Activated CD4-positive, alpha-beta T cell treated with anti-CD3 and anti-CD28 coated beads for 24 hours (primary cell): ENCODE data around the gene ASH1L.
"Not testable (repeated sequence)": the region's sequence is repeated elsewhere in the genome, so short reads cannot be mapped to it uniquely, and the experiment has no call there.

Experiments used
- DNase-seq, 2 donors: peaks; one replicate each; pipeline ENCODE4 v3.0.0-alpha.2; 2020; ENCODE audit warnings: low read depth in 2 of 2

Gene ASH1L

GRCh38 chr1:155488419-155488818 lies 74.2 kb downstream of the ASH1L start:
- DNase-seq = not testable (repeated sequence)

GRCh38 chr1:155487541-155487940 lies 75.1 kb downstream of the ASH1L start:
- no peak for DNase-seq

GRCh38 chr1:155486952-155487351 lies 75.7 kb downstream of the ASH1L start:
- not testable (repeated sequence) for DNase-seq

GRCh38 chr1:155485945-155486344 lies 76.7 kb downstream of the ASH1L start:
- no peak for DNase-seq

- no peak for DNase-seq
Measured at GRCh38 chr1:155485222-155485621, 77.4 kb downstream of the ASH1L start.

- DNase-seq = no peak
Measured at GRCh38 chr1:155481741-155482241, 80.8 kb downstream of the ASH1L start.

- DNase-seq = no peak
Measured at GRCh38 chr1:155479205-155479604, 83.4 kb downstream of the ASH1L start.

GRCh38 chr1:155478270-155478852 lies 84.2 kb downstream of the ASH1L start:
- no peak for DNase-seq

GRCh38 chr1:155474146-155474545 lies 88.5 kb downstream of the ASH1L start:
- DNase-seq = no peak

GRCh38 chr1:155473151-155473821 lies 89.3 kb downstream of the ASH1L start:
- no peak for DNase-seq

GRCh38 chr1:155472491-155473083 lies 90.0 kb downstream of the ASH1L start:
- no peak for DNase-seq

GRCh38 chr1:155471891-155472290 lies 90.7 kb downstream of the ASH1L start:
- no peak for DNase-seq

- DNase-seq = no peak
Measured at GRCh38 chr1:155471026-155471425, 91.6 kb downstream of the ASH1L start.

- no peak for DNase-seq
Measured at GRCh38 chr1:155466996-155467395, 95.6 kb downstream of the ASH1L start.

- no peak for DNase-seq
Measured at GRCh38 chr1:155466617-155466972, 96.0 kb downstream of the ASH1L start.

- no peak for DNase-seq
Measured at GRCh38 chr1:155463865-155464650, 98.5 kb downstream of the ASH1L start.

- no peak for DNase-seq
Measured at GRCh38 chr1:155458111-155458510, 104.5 kb downstream of the ASH1L start.

- no peak for DNase-seq
Measured at GRCh38 chr1:155457266-155457665, 105.3 kb downstream of the ASH1L start.

GRCh38 chr1:155455588-155456195 lies 106.9 kb downstream of the ASH1L start:
- DNase-seq = no peak

- DNase-seq = no peak
Measured at GRCh38 chr1:155454096-155454495, 108.5 kb downstream of the ASH1L start.

GRCh38 chr1:155453141-155453540 lies 109.5 kb downstream of the ASH1L start:
- DNase-seq = no peak

- no peak for DNase-seq
Measured at GRCh38 chr1:155451199-155451598, 111.4 kb downstream of the ASH1L start.
